WERI-Rb-1 (cell line): Measurements from ENCODE around the gene SHISA6.

Source experiments
- DNase-seq: peaks from one replicate; pipeline ENCODE4 v3.0.0-alpha.2; 2020
- H3K27ac ChIP-seq: fragments of 250-450 bp; sonication (Bioruptor Pico); 2 replicates; pipeline ENCODE4 v1.5.1; 2020; ENCODE audit warnings: mild to moderate bottlenecking, moderate library complexity
- H3K27me3 ChIP-seq: fragments of 250-450 bp; sonication (Bioruptor Pico); 2 replicates; pipeline ENCODE4 v1.5.1; 2021; ENCODE audit warnings: mild to moderate bottlenecking, low read depth, moderate library complexity; ENCODE audit not compliant: insufficient read depth, severe bottlenecking
- H3K36me3 ChIP-seq: fragments of 250-450 bp; sonication (Bioruptor Pico); 2 replicates; pipeline ENCODE4 v1.5.1; 2020; ENCODE audit warnings: mild to moderate bottlenecking, moderate library complexity
- H3K4me3 ChIP-seq: 2 replicates; pipeline ENCODE4 v1.5.1; 2011; ENCODE audit warnings: low read depth, mild to moderate bottlenecking, control low read depth, low read length
- H3K9me3 ChIP-seq: fragments of 250-450 bp; sonication (Bioruptor Pico); 2 replicates; pipeline ENCODE4 v1.5.1; 2021; ENCODE audit warnings: mild to moderate bottlenecking, moderate library complexity; ENCODE audit not compliant: severe bottlenecking
- TF ChIP-seq, protein P1 (sequence below): IDR thresholded peaks from 2 replicates; pipeline ENCODE4 v1.5.1; 2011; ENCODE audit warnings: low read depth, mild to moderate bottlenecking, control low read depth, inconsistent platforms, low read length

The SHISA6 gene

DNA sequence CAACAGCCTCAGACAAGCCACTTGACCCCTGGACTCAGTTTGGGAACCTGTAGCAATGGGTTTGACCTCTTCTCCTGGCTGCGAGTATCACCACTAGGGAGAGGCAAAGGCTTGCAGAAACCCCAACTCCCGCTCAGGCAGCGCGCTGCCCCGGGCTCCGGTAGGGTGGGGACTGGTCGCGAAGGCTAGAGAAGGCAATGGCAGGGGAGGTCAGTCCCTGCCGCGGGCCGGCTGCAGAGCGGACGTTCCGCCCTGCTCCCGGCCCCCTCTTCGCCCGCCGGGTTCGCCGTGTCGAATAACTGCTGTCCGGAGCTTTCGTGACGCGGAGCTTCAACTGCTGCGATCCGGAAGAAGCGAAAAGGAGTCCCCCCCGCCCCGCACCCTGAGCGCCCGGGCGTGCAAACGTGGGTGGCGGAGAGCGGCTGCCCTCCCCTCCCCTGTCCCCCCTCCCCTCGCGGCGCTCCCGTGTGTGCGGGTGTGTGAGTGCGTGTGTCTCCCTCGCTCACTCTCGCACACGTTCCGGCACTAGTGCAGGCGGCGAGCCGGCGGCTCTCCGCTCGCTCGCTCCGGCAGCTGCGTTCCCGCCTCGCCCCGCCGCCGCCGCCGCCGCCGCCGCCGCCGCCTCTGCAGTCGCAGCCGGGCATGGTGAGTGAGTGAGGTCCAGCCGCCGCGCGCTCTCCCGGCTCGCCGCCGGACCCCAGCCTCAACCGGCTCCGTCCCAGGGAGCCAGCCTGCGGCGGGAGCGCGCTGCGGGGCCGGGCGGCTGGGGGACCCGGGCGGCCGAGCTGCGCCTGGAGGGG is 772 bp upstream of the SHISA6 start:
- no peak overlapping the region for H3K27ac ChIP-seq
- TF ChIP-seq, protein P1, sequence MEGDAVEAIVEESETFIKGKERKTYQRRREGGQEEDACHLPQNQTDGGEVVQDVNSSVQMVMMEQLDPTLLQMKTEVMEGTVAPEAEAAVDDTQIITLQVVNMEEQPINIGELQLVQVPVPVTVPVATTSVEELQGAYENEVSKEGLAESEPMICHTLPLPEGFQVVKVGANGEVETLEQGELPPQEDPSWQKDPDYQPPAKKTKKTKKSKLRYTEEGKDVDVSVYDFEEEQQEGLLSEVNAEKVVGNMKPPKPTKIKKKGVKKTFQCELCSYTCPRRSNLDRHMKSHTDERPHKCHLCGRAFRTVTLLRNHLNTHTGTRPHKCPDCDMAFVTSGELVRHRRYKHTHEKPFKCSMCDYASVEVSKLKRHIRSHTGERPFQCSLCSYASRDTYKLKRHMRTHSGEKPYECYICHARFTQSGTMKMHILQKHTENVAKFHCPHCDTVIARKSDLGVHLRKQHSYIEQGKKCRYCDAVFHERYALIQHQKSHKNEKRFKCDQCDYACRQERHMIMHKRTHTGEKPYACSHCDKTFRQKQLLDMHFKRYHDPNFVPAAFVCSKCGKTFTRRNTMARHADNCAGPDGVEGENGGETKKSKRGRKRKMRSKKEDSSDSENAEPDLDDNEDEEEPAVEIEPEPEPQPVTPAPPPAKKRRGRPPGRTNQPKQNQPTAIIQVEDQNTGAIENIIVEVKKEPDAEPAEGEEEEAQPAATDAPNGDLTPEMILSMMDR = peak; percentile 41
- H3K4me3 ChIP-seq = peak overlapping the region; percentile 36
- H3K9me3 ChIP-seq = peaks cover 3% of the 10 kb centered on the region
- peak; percentile 40 for DNase-seq
- H3K36me3 ChIP-seq = no peaks in the 10 kb centered on the region
- peaks cover 57% of the 10 kb centered on the region for H3K27me3 ChIP-seq

DNA sequence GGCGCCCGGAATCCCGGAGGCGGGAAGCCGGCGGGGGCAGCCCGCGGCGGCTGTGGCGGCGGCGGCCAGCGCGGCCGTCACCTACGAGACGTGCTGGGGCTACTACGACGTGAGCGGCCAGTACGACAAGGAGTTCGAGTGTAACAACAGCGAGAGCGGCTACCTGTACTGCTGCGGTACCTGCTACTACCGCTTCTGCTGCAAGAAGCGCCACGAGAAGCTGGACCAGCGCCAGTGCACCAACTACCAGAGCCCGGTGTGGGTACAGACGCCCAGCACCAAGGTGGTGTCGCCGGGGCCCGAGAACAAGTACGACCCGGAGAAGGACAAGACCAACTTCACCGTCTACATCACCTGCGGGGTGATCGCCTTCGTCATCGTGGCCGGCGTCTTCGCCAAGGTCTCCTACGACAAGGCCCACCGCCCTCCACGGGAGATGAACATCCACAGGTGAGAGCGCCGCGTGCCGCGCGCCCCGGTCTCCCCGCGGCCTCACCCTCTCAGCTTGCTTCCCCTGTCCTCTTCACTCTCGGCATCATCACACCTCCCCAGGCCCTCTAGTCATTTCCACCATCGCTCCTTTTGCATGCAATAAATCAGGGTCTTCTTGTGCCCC is 706 bp downstream of the SHISA6 start:
- Histone ChIP-seq H3K36me3 (no peaks in the 10 kb centered on the region), H3K4me3 (no peak overlapping the region), H3K9me3 (peaks cover 3% of the 10 kb centered on the region), H3K27ac (no peak overlapping the region), H3K27me3 (peaks cover 61% of the 10 kb centered on the region)
- peak; percentile 9 for DNase-seq
- TF ChIP-seq, protein P1 = no peak

DNA sequence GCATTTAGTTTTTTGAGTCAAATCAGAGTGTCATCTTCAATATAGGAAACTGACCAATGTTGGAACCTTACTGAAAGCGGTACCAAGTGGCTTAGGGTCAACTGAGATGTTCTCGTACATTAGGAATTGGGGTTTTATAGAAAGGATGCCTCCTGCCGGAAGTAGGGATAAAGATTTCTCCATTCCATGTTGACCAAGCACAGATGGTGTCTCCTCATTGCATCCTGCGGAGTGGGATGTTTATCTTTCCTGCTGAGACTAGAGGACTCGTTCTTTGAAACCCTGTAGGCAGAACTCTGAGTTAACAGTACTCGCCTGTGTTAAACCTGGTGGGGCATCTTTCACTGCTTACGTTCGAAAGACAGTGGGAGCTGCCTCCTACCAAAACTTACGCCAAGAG is 1.4 kb downstream of the SHISA6 start:
- Histone ChIP-seq H3K36me3 (no peaks in the 10 kb centered on the region), H3K27me3 (peaks cover 60% of the 10 kb centered on the region), H3K9me3 (peaks cover 3% of the 10 kb centered on the region), H3K4me3 (no peak overlapping the region), H3K27ac (no peak overlapping the region)
- TF ChIP-seq, protein P1 = no peak
- no peak for DNase-seq

DNA sequence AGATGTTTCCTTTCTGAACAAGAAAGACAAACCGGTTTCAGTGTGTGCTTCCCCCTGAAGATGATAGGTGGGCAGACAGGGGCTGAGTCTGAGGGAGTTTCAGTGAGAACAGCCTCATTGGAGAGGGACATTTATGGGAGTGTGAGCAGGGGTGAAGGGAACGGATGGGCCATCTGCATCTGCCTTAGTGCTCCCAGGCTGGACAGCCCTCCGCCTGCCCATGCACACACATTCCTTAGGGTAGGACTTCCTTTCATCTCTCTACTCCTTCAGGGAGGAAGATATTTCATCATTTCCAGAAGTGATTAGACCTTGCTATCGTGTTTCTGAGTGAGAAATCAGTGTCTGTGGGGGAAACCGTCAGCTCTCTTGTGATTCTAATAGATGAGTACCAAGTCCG is 3.8 kb downstream of the SHISA6 start:
- TF ChIP-seq, protein P1 = no peak
- Histone ChIP-seq H3K36me3 (no peaks in the 10 kb centered on the region), H3K4me3 (no peak overlapping the region), H3K27ac (no peak overlapping the region), H3K9me3 (peaks cover 3% of the 10 kb centered on the region), H3K27me3 (peaks cover 42% of the 10 kb centered on the region)
- DNase-seq = no peak

DNA sequence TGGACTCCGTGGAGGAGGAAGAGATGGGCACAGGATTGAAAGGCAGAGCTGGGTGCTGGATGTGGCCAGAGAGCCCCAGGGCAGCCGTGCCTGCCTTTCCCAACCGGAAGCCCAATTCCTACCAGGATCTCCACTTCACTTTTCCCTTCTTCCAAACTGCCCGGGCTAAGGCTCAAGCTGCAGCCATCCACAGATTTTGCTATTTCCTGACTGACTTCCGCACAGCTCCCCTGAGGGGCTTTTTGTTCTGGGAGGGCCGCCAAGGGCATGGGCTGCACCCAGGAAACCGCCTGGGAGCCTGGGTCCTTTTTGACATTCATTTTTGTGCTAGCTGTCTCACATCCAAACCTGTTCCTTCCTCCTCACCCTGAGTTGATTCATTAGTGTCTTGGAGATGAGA is 4.2 kb downstream of the SHISA6 start:
- no peak overlapping the region for H3K4me3 ChIP-seq
- H3K36me3 ChIP-seq = no peaks in the 10 kb centered on the region
- H3K9me3 ChIP-seq = peaks cover 3% of the 10 kb centered on the region
- no peak for DNase-seq
- H3K27me3 ChIP-seq = peaks cover 38% of the 10 kb centered on the region
- no peak overlapping the region for H3K27ac ChIP-seq
- TF ChIP-seq, protein P1 = no peak
